Measurements from ENCODE around the gene DNAAF3. TPM values are rescaled to one million over a fixed set of nuclear protein-coding genes. Genes with fewer than 3 reads are reported as not detected.

Gene DNAAF3
- total RNA-seq, 1 experiment from 2014 or later: 4.2 TPM

DNA sequence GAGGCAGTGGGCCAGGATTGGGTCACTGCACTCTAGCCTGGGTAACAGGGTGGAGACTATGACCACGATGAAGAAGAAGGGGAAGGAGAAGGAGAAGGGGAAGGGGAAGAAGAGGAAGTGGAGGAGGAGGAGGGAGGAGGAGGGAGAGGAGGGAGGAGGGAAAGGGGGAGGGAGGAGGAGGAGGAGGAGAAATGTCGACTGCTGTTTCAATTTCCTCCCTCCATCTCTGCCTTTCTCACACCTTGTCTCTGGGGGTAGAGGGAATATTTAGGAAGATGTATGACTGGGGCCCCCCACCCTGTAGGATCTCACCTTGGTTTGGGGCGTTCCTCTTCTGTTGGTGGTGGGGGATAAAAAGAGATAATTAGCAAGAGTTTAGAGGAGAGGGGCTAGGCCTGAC, 21.2 kb downstream of the DNAAF3 start:
- Histone ChIP-seq H3K27me3 (replicated peaks; ENCODE audit: insufficient read depth, low read depth, low read length, poor library complexity) (no peaks in the 10 kb centered on the region), H3K27ac (ENCODE audit: low read depth, low read length, poor library complexity, severe bottlenecking) (no peak overlapping the region), H3K36me3 (ENCODE audit: insufficient read depth, low read length, poor library complexity, severe bottlenecking) (no peaks in the 10 kb centered on the region), H3K4me3 (ENCODE audit: low read depth, low read length, poor library complexity, severe bottlenecking) (peak overlapping the region; percentile 53), H3K9me3 (ENCODE audit: low read depth, low read length, poor library complexity, severe bottlenecking) (no peaks in the 10 kb centered on the region), H3K4me1 (ENCODE audit: insufficient read depth, low read length, poor library complexity, severe bottlenecking) (peaks cover 17% of the 10 kb centered on the region)
- no peak for TF ChIP-seq EZH2 (IDR thresholded peaks at IDR 0.05; ENCODE audit: borderline replicate concordance, low read depth, low read length, poor library complexity, severe bottlenecking)
- TF ChIP-seq, protein P1, sequence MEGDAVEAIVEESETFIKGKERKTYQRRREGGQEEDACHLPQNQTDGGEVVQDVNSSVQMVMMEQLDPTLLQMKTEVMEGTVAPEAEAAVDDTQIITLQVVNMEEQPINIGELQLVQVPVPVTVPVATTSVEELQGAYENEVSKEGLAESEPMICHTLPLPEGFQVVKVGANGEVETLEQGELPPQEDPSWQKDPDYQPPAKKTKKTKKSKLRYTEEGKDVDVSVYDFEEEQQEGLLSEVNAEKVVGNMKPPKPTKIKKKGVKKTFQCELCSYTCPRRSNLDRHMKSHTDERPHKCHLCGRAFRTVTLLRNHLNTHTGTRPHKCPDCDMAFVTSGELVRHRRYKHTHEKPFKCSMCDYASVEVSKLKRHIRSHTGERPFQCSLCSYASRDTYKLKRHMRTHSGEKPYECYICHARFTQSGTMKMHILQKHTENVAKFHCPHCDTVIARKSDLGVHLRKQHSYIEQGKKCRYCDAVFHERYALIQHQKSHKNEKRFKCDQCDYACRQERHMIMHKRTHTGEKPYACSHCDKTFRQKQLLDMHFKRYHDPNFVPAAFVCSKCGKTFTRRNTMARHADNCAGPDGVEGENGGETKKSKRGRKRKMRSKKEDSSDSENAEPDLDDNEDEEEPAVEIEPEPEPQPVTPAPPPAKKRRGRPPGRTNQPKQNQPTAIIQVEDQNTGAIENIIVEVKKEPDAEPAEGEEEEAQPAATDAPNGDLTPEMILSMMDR (conservative IDR thresholded peaks at IDR 0.05; ENCODE audit: low read depth, low read length): no peak
- no TSS peak for BruUV-seq (replicated peaks)
- ChIA-PET CTCF (no interaction called here), POLR2A (ENCODE audit: low non-redundant PET) (no interaction called here)
- DNase-seq (ENCODE audit: low spot score): no peak
- intact Hi-C loops (cut with micrococcal nuclease; ENCODE audit: unreplicated experiment): no loop called here

DNA sequence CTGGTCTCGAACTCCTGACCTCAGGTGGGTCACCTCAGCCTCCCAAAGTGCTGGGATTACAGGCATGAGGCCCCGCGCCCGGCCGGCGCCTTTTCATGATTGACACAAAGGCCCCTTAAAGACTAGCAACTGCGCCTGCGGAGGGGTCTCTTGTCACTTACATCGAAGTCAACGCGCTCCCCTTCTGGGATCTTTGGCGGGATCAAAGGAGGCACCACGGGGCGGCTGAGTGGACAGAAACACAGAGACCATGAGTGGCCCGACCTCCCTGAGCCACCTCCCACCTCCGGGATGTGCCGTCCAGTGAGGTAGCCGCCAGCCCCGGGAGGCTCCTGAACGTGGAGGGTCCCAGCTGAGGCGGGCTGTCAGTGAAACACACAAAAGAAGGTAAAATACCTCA, 24.7 kb downstream of the DNAAF3 start:
- H3K4me1 ChIP-seq (ENCODE audit: insufficient read depth, low read length, poor library complexity, severe bottlenecking): peaks cover 7% of the 10 kb centered on the region
- no TSS peak for BruUV-seq (replicated peaks)
- no peak for DNase-seq (ENCODE audit: low spot score)
- no peaks in the 10 kb centered on the region for H3K27me3 ChIP-seq (replicated peaks; ENCODE audit: insufficient read depth, low read depth, low read length, poor library complexity)
- no peak for TF ChIP-seq EZH2 (IDR thresholded peaks at IDR 0.05; ENCODE audit: borderline replicate concordance, low read depth, low read length, poor library complexity, severe bottlenecking)
- TF ChIP-seq, protein P1 (conservative IDR thresholded peaks at IDR 0.05; ENCODE audit: low read depth, low read length): no peak
- H3K4me3 ChIP-seq (ENCODE audit: low read depth, low read length, poor library complexity, severe bottlenecking): peak overlapping the region; percentile 10
- no peaks in the 10 kb centered on the region for H3K36me3 ChIP-seq (ENCODE audit: insufficient read depth, low read length, poor library complexity, severe bottlenecking)
- CTCF ChIA-PET: interaction anchor here (0.7 to 1.9 kb wide), 7 partner anchors 18 to 373 kb away, joined by 3 to 9 read pairs (median 4); no protein-coding TSS in a partner anchor
- H3K9me3 ChIP-seq (ENCODE audit: low read depth, low read length, poor library complexity, severe bottlenecking): no peaks in the 10 kb centered on the region
- intact Hi-C loops (cut with micrococcal nuclease; ENCODE audit: unreplicated experiment): loop anchor here (1.0 to 5.0 kb wide), 2 partner anchors 277 to 491 kb away; no protein-coding TSS in a partner anchor
- POLR2A ChIA-PET (ENCODE audit: low non-redundant PET): no interaction called here
- H3K27ac ChIP-seq (ENCODE audit: low read depth, low read length, poor library complexity, severe bottlenecking): no peak overlapping the region

DNA sequence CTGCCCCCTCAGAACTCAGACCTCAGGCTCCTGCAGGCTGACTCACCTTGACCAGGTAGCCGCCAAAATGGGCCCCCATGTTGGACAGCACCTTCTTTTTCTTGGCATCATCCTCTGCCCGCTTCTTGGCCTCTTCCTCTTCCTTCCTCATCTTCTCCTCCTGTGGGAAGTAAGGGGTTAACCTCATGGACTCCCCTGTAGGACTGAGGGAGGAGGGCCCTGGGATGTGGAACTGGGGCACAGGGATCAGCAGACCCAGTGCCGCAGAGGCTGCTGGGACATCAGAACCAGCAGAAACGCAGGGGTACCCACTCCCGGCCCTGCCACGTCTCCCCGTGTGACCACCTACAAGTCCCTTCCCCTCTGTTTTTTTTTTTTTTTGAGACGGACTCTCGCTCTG, 28.5 kb downstream of the DNAAF3 start:
- CTCF ChIA-PET: no interaction called here
- Histone ChIP-seq H3K27me3 (replicated peaks; ENCODE audit: insufficient read depth, low read depth, low read length, poor library complexity) (no peaks in the 10 kb centered on the region), H3K36me3 (ENCODE audit: insufficient read depth, low read length, poor library complexity, severe bottlenecking) (no peaks in the 10 kb centered on the region), H3K9me3 (ENCODE audit: low read depth, low read length, poor library complexity, severe bottlenecking) (no peaks in the 10 kb centered on the region), H3K4me1 (ENCODE audit: insufficient read depth, low read length, poor library complexity, severe bottlenecking) (peaks cover 4% of the 10 kb centered on the region), H3K27ac (ENCODE audit: low read depth, low read length, poor library complexity, severe bottlenecking) (no peak overlapping the region), H3K4me3 (ENCODE audit: low read depth, low read length, poor library complexity, severe bottlenecking) (no peak overlapping the region)
- POLR2A ChIA-PET (ENCODE audit: low non-redundant PET): no interaction called here
- no peak for DNase-seq (ENCODE audit: low spot score)
- TF ChIP-seq, protein P1 (conservative IDR thresholded peaks at IDR 0.05; ENCODE audit: low read depth, low read length): no peak
- no peak for TF ChIP-seq EZH2 (IDR thresholded peaks at IDR 0.05; ENCODE audit: borderline replicate concordance, low read depth, low read length, poor library complexity, severe bottlenecking)
- BruUV-seq (replicated peaks): no TSS peak
- intact Hi-C loops (cut with micrococcal nuclease; ENCODE audit: unreplicated experiment): no loop called here

All from A673 (cell line).